DND-41 (cell line): ENCODE data around the gene PLAC8L1.

Experiments used
- ATAC-seq: fragments of 200-7000 bp; cut with Tn5 transposase; 3 replicates; pipeline ENCODE4 v1.9.1; 2021; ENCODE audit warnings: low read depth; ENCODE audit not compliant: insufficient read depth
- DNase-seq: peaks from one replicate; pipeline ENCODE4 v3.0.0-alpha.2; 2020
- H2AFZ ChIP-seq: 2 replicates; pipeline ENCODE4 v1.6.0; 2012; ENCODE audit warnings: low read depth, low read length
- H3K27ac ChIP-seq: 2 replicates; pipeline ENCODE4 v1.5.1; 2012; ENCODE audit warnings: low read length, inconsistent platforms
- H3K27me3 ChIP-seq: fragments of 200-600 bp; sonication (generic); 2 replicates; pipeline ENCODE4 v1.6.0; 2012; ENCODE audit warnings: low read length, mild to moderate bottlenecking, inconsistent platforms; ENCODE audit not compliant: insufficient read depth, poor library complexity
- H3K36me3 ChIP-seq: 2 replicates; pipeline ENCODE4 v1.5.1; 2012; ENCODE audit warnings: low read length, inconsistent platforms; ENCODE audit not compliant: insufficient read depth
- H3K4me1 ChIP-seq: 2 replicates; pipeline ENCODE4 v1.5.1; 2012; ENCODE audit warnings: mild to moderate bottlenecking, low read length; ENCODE audit not compliant: insufficient read depth
- H3K4me2 ChIP-seq: 2 replicates; pipeline ENCODE4 v1.6.0; 2012; ENCODE audit warnings: mild to moderate bottlenecking, moderate library complexity, low read length, inconsistent platforms; ENCODE audit not compliant: insufficient read depth
- H3K4me3 ChIP-seq, 2 experiments: fragments of 200-600 bp in 1 of 2; shearing (Covaris generic) in 1 of 2; 2 replicates each; pipeline ENCODE4 v1.5.1; 2012 to 2016; ENCODE audit warnings: inconsistent platforms in 2 of 2, low read length in 2 of 2, mild to moderate bottlenecking in 2 of 2, low read depth in 1 of 2, moderate library complexity in 1 of 2
- H3K79me2 ChIP-seq: 2 replicates; pipeline ENCODE4 v1.6.0; 2012; ENCODE audit warnings: low read length, inconsistent platforms; ENCODE audit not compliant: insufficient read depth
- H3K9ac ChIP-seq: 2 replicates; pipeline ENCODE4 v1.6.0; 2012; ENCODE audit warnings: low read depth, mild to moderate bottlenecking, inconsistent platforms, low read length, moderate library complexity
- H3K9me3 ChIP-seq: 2 replicates; pipeline ENCODE4 v1.5.1; 2012; ENCODE audit warnings: low read length, moderate library complexity, mild to moderate bottlenecking, inconsistent platforms; ENCODE audit not compliant: insufficient read depth, severe bottlenecking
- H4K20me1 ChIP-seq: 2 replicates; pipeline ENCODE4 v1.6.0; 2012; ENCODE audit warnings: low read length; ENCODE audit not compliant: insufficient read depth
- EZH2 ChIP-seq: IDR thresholded peaks from 3 replicates; pipeline ENCODE4 v1.6.1; 2012; ENCODE audit warnings: borderline replicate concordance, low read depth, mild to moderate bottlenecking, moderate library complexity, low read length, inconsistent platforms; ENCODE audit not compliant: severe bottlenecking
- TF ChIP-seq, protein P1 (sequence below): IDR thresholded peaks from 2 replicates; pipeline ENCODE4 v1.5.1; 2012; ENCODE audit warnings: borderline replicate concordance, low read length, moderate library complexity, mild to moderate bottlenecking; ENCODE audit not compliant: poor library complexity, severe bottlenecking; ENCODE audit errors: extremely low read depth

Gene PLAC8L1

DNA sequence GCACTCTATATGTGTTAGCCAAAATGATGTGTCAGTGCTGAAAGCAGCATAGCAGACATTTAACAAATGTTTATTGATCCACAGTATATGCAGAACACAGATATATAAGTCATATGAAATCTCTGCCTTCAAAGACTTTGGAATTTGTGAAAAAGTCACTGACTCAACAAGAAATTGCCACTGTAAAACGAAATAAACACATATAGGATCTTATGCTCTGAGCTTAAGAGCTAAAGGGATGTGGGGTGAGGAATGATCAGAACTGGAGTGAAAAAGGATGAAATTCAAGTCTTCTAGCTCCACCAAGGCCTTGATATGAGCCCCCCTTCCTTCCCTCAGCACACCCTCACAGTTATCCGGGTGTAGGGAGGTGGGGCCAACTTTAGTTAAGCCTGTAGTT is 49.9 kb downstream of the PLAC8L1 start:
- TF ChIP-seq, protein P1, sequence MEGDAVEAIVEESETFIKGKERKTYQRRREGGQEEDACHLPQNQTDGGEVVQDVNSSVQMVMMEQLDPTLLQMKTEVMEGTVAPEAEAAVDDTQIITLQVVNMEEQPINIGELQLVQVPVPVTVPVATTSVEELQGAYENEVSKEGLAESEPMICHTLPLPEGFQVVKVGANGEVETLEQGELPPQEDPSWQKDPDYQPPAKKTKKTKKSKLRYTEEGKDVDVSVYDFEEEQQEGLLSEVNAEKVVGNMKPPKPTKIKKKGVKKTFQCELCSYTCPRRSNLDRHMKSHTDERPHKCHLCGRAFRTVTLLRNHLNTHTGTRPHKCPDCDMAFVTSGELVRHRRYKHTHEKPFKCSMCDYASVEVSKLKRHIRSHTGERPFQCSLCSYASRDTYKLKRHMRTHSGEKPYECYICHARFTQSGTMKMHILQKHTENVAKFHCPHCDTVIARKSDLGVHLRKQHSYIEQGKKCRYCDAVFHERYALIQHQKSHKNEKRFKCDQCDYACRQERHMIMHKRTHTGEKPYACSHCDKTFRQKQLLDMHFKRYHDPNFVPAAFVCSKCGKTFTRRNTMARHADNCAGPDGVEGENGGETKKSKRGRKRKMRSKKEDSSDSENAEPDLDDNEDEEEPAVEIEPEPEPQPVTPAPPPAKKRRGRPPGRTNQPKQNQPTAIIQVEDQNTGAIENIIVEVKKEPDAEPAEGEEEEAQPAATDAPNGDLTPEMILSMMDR = no peak
- no peak for TF ChIP-seq EZH2
- no peak for DNase-seq

DNA sequence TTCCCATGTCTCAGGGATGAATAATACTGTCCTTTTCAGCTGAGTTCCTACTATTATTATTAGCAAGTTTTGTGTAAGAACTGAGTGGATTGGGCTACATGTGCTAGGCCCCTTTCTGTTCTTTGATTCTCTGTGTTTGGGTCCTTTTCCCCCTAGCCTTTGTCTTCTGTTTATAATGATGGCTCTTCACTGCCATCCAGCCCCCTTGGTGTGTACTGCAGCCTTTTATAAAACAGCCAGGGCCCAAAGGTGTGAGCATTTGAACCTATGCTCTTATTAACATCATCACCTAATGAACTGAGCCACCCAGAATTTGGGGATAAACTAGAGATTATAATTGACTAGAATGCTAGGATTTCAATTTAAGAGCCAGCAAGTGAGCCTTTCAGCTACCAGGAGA is 52.6 kb downstream of the PLAC8L1 start:
- TF ChIP-seq, protein P1 = peak; percentile 36
- no peak for TF ChIP-seq EZH2
- Histone ChIP-seq H2AFZ (no peak overlapping the region), H3K27ac (no peak overlapping the region), H3K79me2 (no peaks in the 10 kb centered on the region), H3K4me2 (no peak overlapping the region), H3K9ac (no peak overlapping the region), H3K36me3 (no peaks in the 10 kb centered on the region), H4K20me1 (no peaks in the 10 kb centered on the region), H3K4me1 (no peaks in the 10 kb centered on the region), H3K27me3 (peaks cover 13% of the 10 kb centered on the region), H3K4me3 (no peak overlapping the region), H3K9me3 (no peaks in the 10 kb centered on the region)
- DNase-seq (no peak), ATAC-seq (no peak)

More for the DNA sequence above, 49.9 kb downstream of the PLAC8L1 start:
- no peak for ATAC-seq
- Histone ChIP-seq H3K27ac (no peak overlapping the region), H3K9ac (no peak overlapping the region), H3K4me3 (no peak overlapping the region), H3K4me1 (no peaks in the 10 kb centered on the region), H3K4me2 (no peak overlapping the region), H2AFZ (no peak overlapping the region), H3K27me3 (peaks cover 22% of the 10 kb centered on the region), H4K20me1 (no peaks in the 10 kb centered on the region), H3K36me3 (no peaks in the 10 kb centered on the region), H3K79me2 (no peaks in the 10 kb centered on the region), H3K9me3 (no peaks in the 10 kb centered on the region)

DNA sequence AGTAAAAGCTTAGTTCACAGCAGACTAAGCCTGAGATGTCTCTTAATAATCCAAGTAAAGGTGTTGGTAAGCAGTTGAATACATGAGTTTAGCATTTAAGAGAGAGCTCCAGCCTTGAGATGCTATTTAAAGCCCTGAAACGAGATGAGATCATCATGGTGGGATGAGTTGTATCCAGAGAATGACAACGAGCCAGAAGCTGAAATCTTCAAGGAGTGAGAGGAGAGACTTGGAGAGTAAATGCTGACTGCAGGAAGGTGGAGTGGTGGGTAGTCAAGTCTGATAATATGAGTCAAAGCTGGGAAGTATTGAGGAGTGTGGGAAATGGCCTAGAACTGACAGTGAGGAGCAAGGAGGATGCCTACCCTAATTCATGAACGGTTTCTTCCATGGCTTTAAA is 53.7 kb downstream of the PLAC8L1 start:
- DNase-seq = no peak
- H3K4me3 ChIP-seq = no peak overlapping the region
- H3K36me3 ChIP-seq = no peaks in the 10 kb centered on the region
- H3K27ac ChIP-seq = no peak overlapping the region
- H4K20me1 ChIP-seq = no peaks in the 10 kb centered on the region
- no peak overlapping the region for H2AFZ ChIP-seq
- H3K4me2 ChIP-seq = no peak overlapping the region
- H3K9me3 ChIP-seq = no peaks in the 10 kb centered on the region
- ATAC-seq = no peak
- no peaks in the 10 kb centered on the region for H3K4me1 ChIP-seq
- TF ChIP-seq, protein P1 = no peak
- no peak for TF ChIP-seq EZH2
- peaks cover 15% of the 10 kb centered on the region for H3K27me3 ChIP-seq
- H3K79me2 ChIP-seq = no peaks in the 10 kb centered on the region
- no peak overlapping the region for H3K9ac ChIP-seq

DNA sequence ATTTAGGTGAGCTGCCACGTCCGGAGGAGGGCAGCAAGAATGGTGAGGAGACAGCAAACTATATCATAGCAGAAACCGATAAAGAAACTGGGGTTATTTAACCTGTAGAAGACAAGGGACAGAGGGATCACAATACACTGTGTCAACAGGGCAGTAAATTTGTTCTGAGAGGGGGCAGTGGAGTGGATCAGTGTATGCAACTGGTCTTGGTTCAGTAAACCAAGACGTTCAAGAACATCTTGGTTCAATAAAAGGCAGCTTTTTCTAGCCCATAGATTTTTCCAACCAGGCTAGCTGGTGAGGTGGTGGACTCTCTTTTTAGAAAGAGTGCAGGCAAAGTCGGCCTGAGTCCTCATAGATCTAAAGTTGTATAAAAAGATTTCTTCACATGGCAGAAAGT is 55.3 kb downstream of the PLAC8L1 start:
- DNase-seq = no peak
- H3K4me1 ChIP-seq = no peaks in the 10 kb centered on the region
- no peaks in the 10 kb centered on the region for H3K79me2 ChIP-seq
- no peak overlapping the region for H2AFZ ChIP-seq
- no peak for ATAC-seq
- H4K20me1 ChIP-seq = no peaks in the 10 kb centered on the region
- no peak for TF ChIP-seq EZH2
- TF ChIP-seq, protein P1 = no peak
- H3K9me3 ChIP-seq = no peaks in the 10 kb centered on the region
- H3K4me2 ChIP-seq = no peak overlapping the region
- peaks cover 11% of the 10 kb centered on the region for H3K27me3 ChIP-seq
- no peak overlapping the region for H3K9ac ChIP-seq
- H3K27ac ChIP-seq = no peak overlapping the region
- H3K36me3 ChIP-seq = no peaks in the 10 kb centered on the region
- H3K4me3 ChIP-seq = no peak overlapping the region
